Germinal center (tissue), 1 donor: ENCODE measurements around the gene EHBP1.
"Not testable (repeated sequence)": the region's sequence is repeated elsewhere in the genome, so short reads cannot be mapped to it uniquely, and the experiment has no call there.

Experiments
- DNase-seq: peaks from one replicate; pipeline ENCODE4 v3.0.0; 2012; ENCODE audit warnings: mixed read lengths, low spot score

The EHBP1 gene

GRCh38 chr2:63019686-63020085 is 314.2 kb downstream of the EHBP1 start:
- not testable (repeated sequence) for DNase-seq

- DNase-seq = peak; percentile 17
Measured at GRCh38 chr2:63023444-63023843, 317.9 kb downstream of the EHBP1 start.

DNA sequence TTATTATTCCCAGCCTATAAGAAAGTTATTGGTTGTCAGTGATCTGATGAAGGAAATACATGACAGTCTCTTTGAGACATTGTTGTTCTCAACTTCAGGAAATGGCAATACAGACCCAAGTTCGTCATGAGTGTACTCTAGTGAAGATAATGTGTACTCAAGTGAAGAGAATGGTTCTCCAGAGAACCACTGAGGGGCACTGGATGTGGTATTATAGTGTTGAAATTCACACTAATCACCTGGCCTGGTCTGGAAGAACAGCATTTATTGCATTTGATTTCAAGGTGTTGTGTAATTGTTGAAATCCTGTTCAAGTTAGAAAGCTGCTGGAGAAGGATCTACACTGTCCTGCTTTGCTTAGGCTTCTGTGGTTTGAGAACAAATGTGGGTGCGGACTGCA is 321.7 kb downstream of the EHBP1 start:
- no peak for DNase-seq

- no peak for DNase-seq
Measured at GRCh38 chr2:63029058-63029457, 323.5 kb downstream of the EHBP1 start.

GRCh38 chr2:63034526-63034925 is 329.0 kb downstream of the EHBP1 start:
- no peak for DNase-seq

DNA sequence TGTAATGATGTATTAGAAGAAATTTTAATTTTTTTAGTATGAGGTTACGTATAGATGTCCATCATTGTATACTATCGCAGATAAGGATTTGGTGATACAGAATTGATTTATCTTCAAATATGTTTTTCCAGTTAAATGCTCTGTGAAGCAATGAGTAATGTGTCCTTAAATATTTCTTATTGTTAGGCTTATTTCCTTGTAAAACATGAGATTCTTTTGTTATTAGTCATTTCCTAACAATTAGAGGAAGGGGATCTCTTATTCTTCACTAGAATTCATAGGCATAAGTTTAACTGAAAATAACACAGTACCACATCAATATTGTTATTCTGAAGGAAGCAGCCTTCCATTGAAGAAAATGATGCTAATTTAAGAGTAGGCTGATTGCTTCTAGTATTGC is 329.7 kb downstream of the EHBP1 start:
- no peak for DNase-seq

- no peak for DNase-seq
Measured at GRCh38 chr2:63035660-63036059, 330.1 kb downstream of the EHBP1 start.

DNA sequence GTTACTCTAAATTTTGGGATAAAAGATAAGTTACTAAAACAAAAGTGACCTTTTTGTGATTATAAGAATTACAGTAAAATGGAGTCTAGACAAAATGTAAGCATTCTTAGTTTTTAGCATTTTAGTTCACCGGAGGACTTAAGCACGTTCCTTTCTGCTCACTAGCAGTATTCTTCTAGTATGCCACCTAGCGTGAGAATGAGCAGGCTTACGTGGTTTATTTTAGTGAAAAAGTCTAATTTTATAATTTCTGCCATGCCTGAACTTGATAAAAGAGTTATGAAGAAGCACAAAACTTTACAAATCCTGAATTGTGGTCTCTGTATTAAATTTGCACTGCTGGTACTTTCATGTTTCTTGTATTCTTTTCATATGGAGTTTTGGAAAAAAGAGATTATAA is 332.5 kb downstream of the EHBP1 start:
- DNase-seq = no peak

DNA sequence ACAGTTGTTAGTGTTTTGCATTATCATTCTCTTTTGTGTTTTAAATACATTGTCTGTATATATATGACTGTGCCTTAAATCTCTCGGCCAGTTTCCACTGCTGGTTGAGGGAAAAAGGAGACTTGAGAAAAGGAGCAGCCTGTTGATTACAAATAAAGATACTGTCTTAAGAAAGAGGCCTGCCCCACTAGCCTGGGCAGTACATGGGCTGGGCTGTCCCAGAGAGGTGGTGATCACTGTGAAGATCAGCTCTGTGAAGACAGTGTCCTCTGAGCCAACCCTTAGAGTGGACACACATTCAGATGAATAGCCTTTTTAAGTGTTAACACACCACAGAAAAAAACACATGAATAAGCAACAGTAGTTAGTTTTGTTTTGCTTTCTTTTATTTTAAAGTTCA is 335.1 kb downstream of the EHBP1 start:
- DNase-seq = no peak

- DNase-seq = no peak
Measured at GRCh38 chr2:63041592-63041991, 336.1 kb downstream of the EHBP1 start.

DNA sequence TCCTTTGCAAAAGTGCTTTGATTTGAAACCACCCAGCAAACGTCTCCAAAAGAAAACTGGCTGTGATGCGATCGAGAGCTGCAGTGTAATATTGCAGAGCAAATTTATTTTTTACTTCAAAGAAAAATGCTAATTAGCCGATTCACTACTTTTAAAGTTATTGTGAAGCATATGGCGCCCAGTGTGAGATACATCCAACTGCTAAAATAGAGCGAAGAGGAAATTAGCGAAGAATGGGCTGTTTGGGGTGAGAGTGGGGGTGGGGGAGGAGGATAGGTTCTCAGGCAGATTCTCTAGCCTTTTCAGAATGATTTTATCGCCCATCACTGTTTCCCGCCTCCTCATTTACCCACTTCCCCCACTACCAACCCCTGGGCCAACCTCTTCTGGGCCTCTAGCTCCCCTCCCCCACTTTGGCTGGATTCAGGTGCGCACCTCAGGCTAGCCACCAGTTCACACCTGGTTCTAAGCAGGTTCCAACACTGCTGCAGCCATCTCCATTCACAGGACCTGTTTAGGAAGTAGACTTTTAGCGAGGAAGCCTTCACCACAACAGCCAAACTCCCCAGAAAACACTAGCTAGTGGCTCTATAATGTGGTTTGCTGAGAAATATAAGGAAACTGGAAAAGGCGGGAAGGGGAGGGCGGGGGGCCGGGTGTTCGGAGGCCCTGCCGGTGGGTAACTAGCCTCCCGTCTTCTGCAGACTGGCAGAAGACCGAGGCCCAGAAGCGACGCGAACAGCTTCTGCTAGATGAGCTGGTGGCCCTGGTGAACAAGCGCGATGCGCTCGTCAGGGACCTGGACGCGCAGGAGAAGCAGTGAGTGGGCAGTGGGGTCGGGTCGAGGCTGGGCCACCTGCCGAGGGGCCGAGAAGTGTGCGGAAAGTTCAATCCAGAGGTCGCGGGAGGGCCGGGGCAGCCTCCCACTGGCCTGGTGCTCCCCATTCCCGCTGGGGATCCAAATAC is 339.1 kb downstream of the EHBP1 start:
- no peak for DNase-seq

- no peak for DNase-seq
Measured at GRCh38 chr2:63046552-63046951, 341.0 kb downstream of the EHBP1 start.

- no peak for DNase-seq
Measured at GRCh38 chr2:63046961-63047320, 341.4 kb downstream of the EHBP1 start.

DNA sequence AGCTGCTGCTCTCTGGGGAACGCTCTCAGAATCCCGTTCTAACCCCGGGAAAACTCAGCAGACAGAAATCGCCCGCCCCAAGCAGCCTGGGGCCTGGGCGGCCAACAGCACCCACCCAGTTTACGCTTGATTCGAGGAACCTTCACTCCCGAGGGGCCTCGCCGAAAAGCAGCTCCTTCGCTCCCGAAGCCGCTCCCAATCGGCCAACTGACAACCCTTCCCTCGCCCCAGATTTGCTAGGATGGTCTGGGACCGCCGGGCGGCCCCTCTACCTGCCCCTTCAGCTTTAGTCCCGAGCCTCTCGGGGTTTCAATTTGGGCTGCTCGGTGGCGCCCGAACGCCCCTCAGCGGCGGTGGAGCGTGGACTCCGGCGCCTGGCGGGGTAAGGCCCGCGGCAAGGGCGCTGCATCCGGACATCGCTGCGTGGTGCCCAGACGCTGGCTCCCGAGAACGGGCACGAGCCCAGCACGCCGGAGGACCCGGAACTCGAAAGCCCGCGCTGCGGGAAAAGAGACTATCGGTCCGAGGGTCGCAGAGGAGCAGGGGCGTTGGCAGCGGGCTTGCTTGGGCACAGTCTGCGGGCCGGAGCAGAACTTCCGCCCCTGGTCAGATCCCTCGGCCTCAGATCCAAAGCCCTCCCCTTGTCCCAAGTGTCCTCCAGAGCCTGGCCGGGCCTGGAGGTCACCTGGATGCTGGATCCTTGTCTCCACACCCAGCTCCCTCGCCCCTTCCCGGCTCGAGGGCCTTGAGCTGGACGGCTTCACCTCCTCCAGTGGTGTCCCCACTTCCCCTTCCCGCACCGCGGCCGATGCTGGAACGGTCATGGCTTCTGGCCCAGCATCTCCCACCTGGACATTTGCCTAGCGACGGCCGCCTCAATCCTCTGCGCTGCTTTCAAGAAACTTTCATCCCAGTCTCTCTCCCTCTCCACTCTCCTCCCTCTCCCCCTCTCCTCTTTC is 342.1 kb downstream of the EHBP1 start:
- DNase-seq = no peak

- no peak for DNase-seq
Measured at GRCh38 chr2:63048367-63049171, 343.1 kb downstream of the EHBP1 start.

DNA sequence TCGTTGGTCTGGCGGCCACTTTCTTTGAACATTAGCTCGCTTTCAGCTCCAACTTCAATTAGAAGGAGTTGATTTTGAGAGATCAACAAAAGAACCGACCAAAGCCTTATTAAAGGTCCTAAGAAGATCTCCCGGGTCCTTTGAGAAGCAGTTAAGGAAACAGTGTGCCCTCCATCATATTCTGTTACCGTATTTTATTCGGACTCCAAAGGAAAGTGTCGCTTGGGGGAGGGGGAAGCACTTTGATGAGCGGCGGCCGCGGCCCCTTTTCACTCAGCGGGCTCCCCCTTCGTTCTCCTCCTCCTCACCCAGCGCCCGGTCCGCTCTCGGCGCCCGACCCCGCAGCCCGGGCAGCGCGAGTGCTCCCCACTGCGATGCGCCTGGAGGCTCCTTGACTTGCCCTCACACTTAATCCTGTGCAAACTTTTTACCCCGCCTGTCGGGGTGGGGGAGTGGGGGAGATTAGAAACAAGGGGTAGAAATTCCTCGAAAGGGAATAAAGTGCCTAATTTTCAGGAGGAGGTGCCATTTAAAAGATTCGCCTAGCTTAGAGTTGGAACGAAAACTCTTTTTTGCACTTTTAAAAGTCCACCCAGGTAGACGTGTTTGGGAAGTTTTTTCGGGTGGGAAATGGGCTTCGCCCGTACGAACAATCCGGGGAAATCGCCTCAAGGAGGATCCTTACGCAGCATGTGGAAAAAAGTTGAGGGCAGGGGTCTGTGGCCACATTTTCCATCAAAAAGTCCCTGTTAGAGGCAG is 343.9 kb downstream of the EHBP1 start:
- DNase-seq = no peak

GRCh38 chr2:63049970-63050333 is 344.4 kb downstream of the EHBP1 start:
- DNase-seq = no peak

GRCh38 chr2:63050334-63051041 is 345.0 kb downstream of the EHBP1 start, which contains the start of gene OTX1:
Gene OTX1, plus strand, starts transcription at chr2:63050830. Its CDS starts 2,161 bp downstream, at chr2:63052991.
- DNase-seq = peak; percentile 75

- no peak for DNase-seq
Measured at GRCh38 chr2:63051042-63051794, 345.7 kb downstream of the EHBP1 start.
